ENCODE measurements around the gene LRRN3. TPM values are rescaled to one million over a fixed set of nuclear protein-coding genes. Genes with fewer than 3 reads are reported as not detected.

The LRRN3 gene
- total RNA-seq, 1 donor from 2014 or later, result 53.4 TPM

GRCh38 chr7:111083413-111083812 lies 7.5 kb upstream of the LRRN3 start:
- H3K36me3 Mint-ChIP-seq (ENCODE audit: low read depth), result peaks cover 7% of the 10 kb centered on the region
- peaks cover 70% of the 10 kb centered on the region for H3K4me1 Mint-ChIP-seq
- peak overlapping the region; percentile 58 for H3K4me3 Mint-ChIP-seq
- peak overlapping the region; percentile 86 for H3K27ac Mint-ChIP-seq
- intact Hi-C loops (cut with micrococcal nuclease), result loop anchor here (1.0 to 2.0 kb wide), 6 partner anchors 9 to 70 kb away; no protein-coding TSS in a partner anchor
- peak; percentile 93 for DNase-seq
- peaks cover 2% of the 10 kb centered on the region for H3K27me3 Mint-ChIP-seq
- H3K9me3 Mint-ChIP-seq, result peaks cover 3% of the 10 kb centered on the region

- peaks cover 67% of the 10 kb centered on the region for H3K4me1 Mint-ChIP-seq
- H3K27ac Mint-ChIP-seq, result peak overlapping the region; percentile 86
- H3K4me3 Mint-ChIP-seq, result peak overlapping the region; percentile 30
- peaks cover 3% of the 10 kb centered on the region for H3K9me3 Mint-ChIP-seq
- H3K36me3 Mint-ChIP-seq (ENCODE audit: low read depth), result peaks cover 6% of the 10 kb centered on the region
- DNase-seq, result no peak
- intact Hi-C loops (cut with micrococcal nuclease), result no loop called here
- peaks cover 2% of the 10 kb centered on the region for H3K27me3 Mint-ChIP-seq
These were observed 5.6 kb upstream of the LRRN3 start for GRCh38 chr7:111085356-111085755.

GRCh38 chr7:111086532-111086931 lies 4.4 kb upstream of the LRRN3 start:
- DNase-seq, result no peak
- Mint-ChIP-seq H3K27ac (peak overlapping the region; percentile 94), H3K4me3 (peak overlapping the region; percentile 50), H3K36me3 (ENCODE audit: low read depth) (peaks cover 10% of the 10 kb centered on the region), H3K27me3 (peaks cover 2% of the 10 kb centered on the region), H3K4me1 (peaks cover 67% of the 10 kb centered on the region), H3K9me3 (peaks cover 3% of the 10 kb centered on the region)
- intact Hi-C loops (cut with micrococcal nuclease), result no loop called here

GRCh38 chr7:111088328-111088727 lies 2.6 kb upstream of the LRRN3 start:
- Mint-ChIP-seq H3K27ac (peak overlapping the region; percentile 59), H3K27me3 (peaks cover 2% of the 10 kb centered on the region), H3K4me1 (peaks cover 51% of the 10 kb centered on the region), H3K9me3 (peaks cover 3% of the 10 kb centered on the region), H3K4me3 (peak overlapping the region; percentile 29), H3K36me3 (ENCODE audit: low read depth) (peaks cover 22% of the 10 kb centered on the region)
- intact Hi-C loops (cut with micrococcal nuclease), result no loop called here
- DNase-seq, result no peak

- peaks cover 52% of the 10 kb centered on the region for H3K4me1 Mint-ChIP-seq
- intact Hi-C loops (cut with micrococcal nuclease), result loop anchor here (1.0 to 5.0 kb wide), 8 partner anchors 13 to 647 kb away; partner anchors contain the start of gene IMMP2L
- H3K9me3 Mint-ChIP-seq, result peaks cover 3% of the 10 kb centered on the region
- H3K27me3 Mint-ChIP-seq, result peaks cover 2% of the 10 kb centered on the region
- peak overlapping the region; percentile 93 for H3K4me3 Mint-ChIP-seq
- no peak for DNase-seq
- H3K36me3 Mint-ChIP-seq (ENCODE audit: low read depth), result peaks cover 37% of the 10 kb centered on the region
- H3K27ac Mint-ChIP-seq, result peak overlapping the region; percentile 23
These were observed 1.0 kb upstream of the LRRN3 start for GRCh38 chr7:111089822-111090426.

GRCh38 chr7:111091593-111092358 lies 849 bp downstream of the LRRN3 start:
- intact Hi-C loops (cut with micrococcal nuclease), result loop anchor here (1.0 to 5.0 kb wide), 13 partner anchors 8 to 646 kb away; partner anchors contain the start of gene IMMP2L
- Mint-ChIP-seq H3K9me3 (no peaks in the 10 kb centered on the region), H3K4me3 (peak overlapping the region; percentile 93), H3K4me1 (peaks cover 54% of the 10 kb centered on the region), H3K27me3 (no peaks in the 10 kb centered on the region), H3K27ac (peak overlapping the region; percentile 93), H3K36me3 (ENCODE audit: low read depth) (peaks cover 45% of the 10 kb centered on the region)
- peak; percentile 71 for DNase-seq

GRCh38 chr7:111092406-111093236 lies 1.7 kb downstream of the LRRN3 start:
- no peak for DNase-seq
- intact Hi-C loops (cut with micrococcal nuclease), result loop anchor here (1.0 to 5.0 kb wide), 8 partner anchors 9 to 645 kb away; no protein-coding TSS in a partner anchor
- peak overlapping the region; percentile 93 for H3K27ac Mint-ChIP-seq
- H3K4me1 Mint-ChIP-seq, result peaks cover 52% of the 10 kb centered on the region
- no peaks in the 10 kb centered on the region for H3K27me3 Mint-ChIP-seq
- H3K36me3 Mint-ChIP-seq (ENCODE audit: low read depth), result peaks cover 46% of the 10 kb centered on the region
- H3K4me3 Mint-ChIP-seq, result peak overlapping the region; percentile 93
- H3K9me3 Mint-ChIP-seq, result no peaks in the 10 kb centered on the region

GRCh38 chr7:111093496-111093895 lies 2.6 kb downstream of the LRRN3 start:
- DNase-seq, result no peak
- Mint-ChIP-seq H3K36me3 (ENCODE audit: low read depth) (peaks cover 53% of the 10 kb centered on the region), H3K4me3 (peak overlapping the region; percentile 93), H3K4me1 (peaks cover 49% of the 10 kb centered on the region), H3K9me3 (no peaks in the 10 kb centered on the region), H3K27ac (peak overlapping the region; percentile 93), H3K27me3 (no peaks in the 10 kb centered on the region)
- intact Hi-C loops (cut with micrococcal nuclease), result loop anchor here (5.0 kb wide), 4 partner anchors 139 to 644 kb away; no protein-coding TSS in a partner anchor

- intact Hi-C loops (cut with micrococcal nuclease), result loop anchor here (1.0 to 5.0 kb wide), 5 partner anchors 65 to 643 kb away; no protein-coding TSS in a partner anchor
- Mint-ChIP-seq H3K9me3 (no peaks in the 10 kb centered on the region), H3K27me3 (no peaks in the 10 kb centered on the region), H3K36me3 (ENCODE audit: low read depth) (peaks cover 61% of the 10 kb centered on the region), H3K27ac (peak overlapping the region; percentile 93), H3K4me1 (peaks cover 51% of the 10 kb centered on the region), H3K4me3 (peak overlapping the region; percentile 93)
- no peak for DNase-seq
These were observed 3.5 kb downstream of the LRRN3 start for GRCh38 chr7:111094419-111094818.

- intact Hi-C loops (cut with micrococcal nuclease), result no loop called here
- Mint-ChIP-seq H3K27ac (peak overlapping the region; percentile 25), H3K4me1 (peaks cover 52% of the 10 kb centered on the region), H3K9me3 (no peaks in the 10 kb centered on the region), H3K4me3 (peak overlapping the region; percentile 79), H3K27me3 (no peaks in the 10 kb centered on the region), H3K36me3 (ENCODE audit: low read depth) (peaks cover 69% of the 10 kb centered on the region)
- no peak for DNase-seq
These were observed 6.1 kb downstream of the LRRN3 start for GRCh38 chr7:111096997-111097396.

- peaks cover 58% of the 10 kb centered on the region for H3K4me1 Mint-ChIP-seq
- peak; percentile 90 for DNase-seq
- H3K36me3 Mint-ChIP-seq (ENCODE audit: low read depth), result peaks cover 70% of the 10 kb centered on the region
- H3K9me3 Mint-ChIP-seq, result no peaks in the 10 kb centered on the region
- peak overlapping the region; percentile 79 for H3K4me3 Mint-ChIP-seq
- H3K27me3 Mint-ChIP-seq, result no peaks in the 10 kb centered on the region
- intact Hi-C loops (cut with micrococcal nuclease), result loop anchor here (1.0 to 2.0 kb wide), 2 partner anchors 15 to 503 kb away; no protein-coding TSS in a partner anchor
- peak overlapping the region; percentile 62 for H3K27ac Mint-ChIP-seq
These were observed 7.3 kb downstream of the LRRN3 start for GRCh38 chr7:111098011-111098925.

GRCh38 chr7:111098926-111099250 lies 8.0 kb downstream of the LRRN3 start:
- Mint-ChIP-seq H3K27me3 (no peaks in the 10 kb centered on the region), H3K9me3 (no peaks in the 10 kb centered on the region), H3K4me1 (peaks cover 59% of the 10 kb centered on the region), H3K36me3 (ENCODE audit: low read depth) (peaks cover 71% of the 10 kb centered on the region), H3K4me3 (peak overlapping the region; percentile 79), H3K27ac (peak overlapping the region; percentile 62)
- intact Hi-C loops (cut with micrococcal nuclease), result loop anchor here (1.0 to 2.0 kb wide), 3 partner anchors 8 to 504 kb away; partner anchors contain the start of gene LRRN3
- no peak for DNase-seq

All from activated CD4-positive, alpha-beta T cell treated with anti-CD3 and anti-CD28 coated beads, Interleukin-2, amount 10 ng/mL, durations not matched to agents 24 days and 14 days (primary cell).